Omental fat pad (tissue), 4 donors: ENCODE measurements around the gene PCDHGB5. TPM values are rescaled to one million over a fixed set of nuclear protein-coding genes. Genes with fewer than 3 reads are reported as not detected.
"Not testable (repeated sequence)": the region's sequence is repeated elsewhere in the genome, so short reads cannot be mapped to it uniquely, and the experiment has no call there.

ENCODE experiments used
- ATAC-seq: fragments of 150-250 bp; one replicate; pipeline ENCODE4 v1.9.1; 2016; ENCODE audit warnings: mild to moderate bottlenecking, moderate library complexity; ENCODE audit not compliant: low FRiP score
- DNase-seq: peaks from one replicate; pipeline ENCODE4 v3.0.0-alpha.2; 2019; ENCODE audit warnings: low spot score
- total RNA-seq, 4 donors: library from RNA; depleted of rRNA; stranded (reverse); fragments of >200 nt; gene quantifications; one replicate each; pipeline ENCODE4 v1.1.0, GENCODE V29; 2016
- TF ChIP-seq, protein P1 (sequence below), 3 donors: fragments of 450-650 bp; IDR thresholded peaks; one replicate each; pipeline ENCODE4 v1.5.1; 2016 to 2017; ENCODE audit warnings: antibody characterized with exemption in 3 of 3, mild to moderate bottlenecking in 3 of 3, moderate library complexity in 2 of 3

The PCDHGB5 gene
- total RNA-seq, 4 donors from 2014 or later, result 6.5 to 18.8 (median 8.9) TPM

DNA sequence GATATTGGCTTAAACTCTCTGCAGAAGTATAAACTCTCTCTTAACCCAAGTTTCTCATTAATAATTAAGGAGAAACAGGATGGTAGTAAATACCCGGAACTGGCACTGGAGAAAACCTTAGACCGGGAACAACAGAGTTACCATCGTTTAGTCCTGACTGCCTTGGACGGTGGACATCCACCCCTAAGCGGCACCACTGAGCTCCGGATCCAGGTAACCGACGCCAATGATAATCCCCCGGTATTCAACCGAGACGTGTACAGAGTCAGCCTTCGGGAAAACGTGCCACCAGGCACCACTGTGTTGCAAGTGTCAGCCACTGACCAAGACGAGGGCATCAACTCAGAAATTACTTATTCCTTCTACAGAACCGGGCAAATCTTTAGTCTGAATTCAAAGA lies 861 bp downstream of the PCDHGB5 start:
- TF ChIP-seq, protein P1, sequence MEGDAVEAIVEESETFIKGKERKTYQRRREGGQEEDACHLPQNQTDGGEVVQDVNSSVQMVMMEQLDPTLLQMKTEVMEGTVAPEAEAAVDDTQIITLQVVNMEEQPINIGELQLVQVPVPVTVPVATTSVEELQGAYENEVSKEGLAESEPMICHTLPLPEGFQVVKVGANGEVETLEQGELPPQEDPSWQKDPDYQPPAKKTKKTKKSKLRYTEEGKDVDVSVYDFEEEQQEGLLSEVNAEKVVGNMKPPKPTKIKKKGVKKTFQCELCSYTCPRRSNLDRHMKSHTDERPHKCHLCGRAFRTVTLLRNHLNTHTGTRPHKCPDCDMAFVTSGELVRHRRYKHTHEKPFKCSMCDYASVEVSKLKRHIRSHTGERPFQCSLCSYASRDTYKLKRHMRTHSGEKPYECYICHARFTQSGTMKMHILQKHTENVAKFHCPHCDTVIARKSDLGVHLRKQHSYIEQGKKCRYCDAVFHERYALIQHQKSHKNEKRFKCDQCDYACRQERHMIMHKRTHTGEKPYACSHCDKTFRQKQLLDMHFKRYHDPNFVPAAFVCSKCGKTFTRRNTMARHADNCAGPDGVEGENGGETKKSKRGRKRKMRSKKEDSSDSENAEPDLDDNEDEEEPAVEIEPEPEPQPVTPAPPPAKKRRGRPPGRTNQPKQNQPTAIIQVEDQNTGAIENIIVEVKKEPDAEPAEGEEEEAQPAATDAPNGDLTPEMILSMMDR (IDR thresholded peaks at IDR 0.05), result no peak
- ATAC-seq, result no peak
- DNase-seq, result no peak

DNA sequence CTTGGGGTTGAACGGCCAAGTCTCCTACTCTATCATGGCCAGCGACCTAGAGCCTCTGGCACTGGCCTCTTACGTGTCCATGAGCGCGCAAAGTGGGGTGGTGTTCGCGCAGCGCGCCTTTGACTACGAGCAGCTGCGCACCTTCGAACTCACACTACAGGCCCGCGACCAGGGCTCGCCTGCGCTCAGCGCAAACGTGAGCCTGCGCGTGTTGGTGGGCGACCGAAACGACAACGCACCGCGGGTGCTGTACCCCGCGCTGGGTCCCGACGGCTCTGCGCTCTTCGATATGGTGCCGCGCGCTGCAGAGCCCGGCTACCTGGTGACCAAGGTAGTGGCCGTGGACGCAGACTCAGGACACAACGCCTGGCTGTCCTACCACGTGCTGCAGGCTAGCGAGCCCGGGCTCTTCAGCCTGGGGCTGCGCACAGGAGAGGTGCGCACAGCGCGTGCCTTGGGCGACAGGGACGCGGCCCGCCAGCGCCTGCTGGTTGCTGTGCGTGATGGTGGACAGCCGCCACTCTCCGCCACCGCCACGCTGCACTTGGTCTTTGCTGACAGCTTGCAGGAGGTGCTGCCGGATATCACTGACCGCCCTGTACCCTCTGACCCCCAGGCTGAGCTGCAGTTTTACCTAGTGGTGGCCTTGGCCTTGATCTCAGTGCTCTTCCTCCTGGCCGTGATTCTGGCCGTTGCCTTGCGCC lies 2.0 kb downstream of the PCDHGB5 start:
- no peak for ATAC-seq

DNA sequence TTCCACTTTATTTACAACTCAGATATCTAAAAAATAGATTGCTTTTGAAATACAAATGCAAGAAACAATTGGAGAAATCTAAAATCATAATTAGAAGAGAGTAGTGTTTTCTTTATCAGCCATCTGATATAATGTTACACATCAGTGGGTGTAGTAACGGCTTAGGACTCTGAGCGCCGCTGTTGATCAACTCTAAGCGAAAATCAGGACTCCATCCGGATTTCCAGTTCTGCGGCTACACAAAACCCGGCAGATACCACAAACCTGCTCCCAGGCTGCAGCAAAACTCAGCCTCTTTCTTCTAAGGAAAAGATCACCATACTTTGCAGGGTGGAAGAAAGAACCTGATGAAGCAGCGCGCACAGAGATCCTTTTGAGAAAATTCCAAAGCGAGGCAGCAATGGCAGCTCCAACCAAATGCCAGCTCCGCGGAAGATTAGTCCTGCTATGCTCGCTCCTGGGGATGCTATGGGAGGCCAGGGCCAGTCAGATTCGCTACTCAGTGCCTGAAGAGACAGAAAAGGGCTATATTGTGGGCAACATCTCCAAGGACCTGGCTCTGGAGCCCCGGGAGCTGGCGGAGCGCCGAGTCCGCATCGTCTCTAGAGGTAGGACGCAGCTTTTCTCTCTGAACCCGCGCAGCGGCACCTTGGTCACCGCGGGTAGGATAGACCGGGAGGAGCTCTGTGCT lies 5.0 kb downstream of the PCDHGB5 start, which contains the start of gene PCDHGA9:
Gene PCDHGA9, plus strand, starts transcription at position 226 of the 691 bp plus-strand sequence. Its CDS starts 175 bp downstream, at position 401.
- ATAC-seq, result no peak
- TF ChIP-seq, protein P1 (IDR thresholded peaks at IDR 0.05), result no peak
- no peak for DNase-seq

More for the DNA sequence above, 2.0 kb downstream of the PCDHGB5 start:
- TF ChIP-seq, protein P1 (IDR thresholded peaks at IDR 0.05), result no peak
- DNase-seq, result no peak

DNA sequence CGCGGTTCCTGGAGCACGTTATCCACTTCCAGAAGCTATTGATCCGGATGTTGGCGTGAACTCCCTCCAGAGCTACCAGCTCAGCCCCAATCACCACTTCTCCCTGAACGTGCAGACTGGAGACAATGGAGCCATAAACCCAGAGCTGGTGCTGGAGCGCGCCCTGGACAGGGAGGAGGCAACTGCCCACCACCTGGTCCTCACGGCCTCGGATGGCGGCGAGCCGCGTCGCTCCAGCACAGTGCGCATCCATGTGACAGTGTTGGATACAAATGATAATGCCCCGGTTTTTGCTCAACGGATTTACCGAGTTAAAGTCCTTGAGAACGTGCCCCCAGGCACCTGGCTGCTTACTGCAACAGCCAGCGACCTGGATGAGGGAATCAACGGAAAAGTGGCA lies 5.6 kb downstream of the PCDHGB5 start:
- TF ChIP-seq, protein P1 (IDR thresholded peaks at IDR 0.05), result no peak
- DNase-seq (no peak), ATAC-seq (no peak)

DNA sequence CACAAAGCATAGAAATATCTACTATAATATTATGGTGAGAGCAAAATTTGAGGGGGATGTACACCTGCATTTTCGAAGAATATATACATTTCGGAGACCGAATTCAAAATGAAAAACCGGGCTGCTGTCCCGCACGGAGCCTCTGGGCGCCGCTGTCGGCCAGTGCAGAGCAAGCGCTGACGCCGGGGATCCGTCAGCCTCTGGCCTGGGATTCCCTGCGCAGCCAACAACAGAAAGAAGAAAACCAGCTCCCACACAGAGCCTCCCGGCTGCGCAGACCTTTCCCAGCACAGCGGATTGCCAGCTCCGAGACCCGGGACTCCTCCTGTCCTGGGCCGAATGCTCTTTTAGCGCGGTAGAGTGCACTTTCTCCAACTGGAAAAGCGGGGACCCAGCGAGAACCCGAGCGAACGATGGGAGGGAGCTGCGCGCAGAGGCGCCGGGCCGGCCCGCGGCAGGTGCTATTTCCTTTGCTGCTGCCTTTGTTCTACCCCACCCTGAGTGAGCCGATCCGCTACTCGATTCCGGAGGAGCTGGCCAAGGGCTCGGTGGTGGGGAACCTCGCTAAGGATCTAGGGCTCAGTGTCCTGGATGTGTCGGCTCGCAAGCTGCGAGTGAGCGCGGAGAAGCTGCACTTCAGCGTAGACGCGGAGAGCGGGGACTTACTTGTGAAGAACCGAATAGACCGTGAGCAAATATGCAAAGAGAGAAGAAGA lies 10.2 kb downstream of the PCDHGB5 start, which contains the start of gene PCDHGB6:
Gene PCDHGB6, plus strand, starts transcription at position 232 of the 716 bp plus-strand sequence. Its CDS starts 182 bp downstream, at position 414.
- DNase-seq, ATAC-seq: not testable (repeated sequence)

DNA sequence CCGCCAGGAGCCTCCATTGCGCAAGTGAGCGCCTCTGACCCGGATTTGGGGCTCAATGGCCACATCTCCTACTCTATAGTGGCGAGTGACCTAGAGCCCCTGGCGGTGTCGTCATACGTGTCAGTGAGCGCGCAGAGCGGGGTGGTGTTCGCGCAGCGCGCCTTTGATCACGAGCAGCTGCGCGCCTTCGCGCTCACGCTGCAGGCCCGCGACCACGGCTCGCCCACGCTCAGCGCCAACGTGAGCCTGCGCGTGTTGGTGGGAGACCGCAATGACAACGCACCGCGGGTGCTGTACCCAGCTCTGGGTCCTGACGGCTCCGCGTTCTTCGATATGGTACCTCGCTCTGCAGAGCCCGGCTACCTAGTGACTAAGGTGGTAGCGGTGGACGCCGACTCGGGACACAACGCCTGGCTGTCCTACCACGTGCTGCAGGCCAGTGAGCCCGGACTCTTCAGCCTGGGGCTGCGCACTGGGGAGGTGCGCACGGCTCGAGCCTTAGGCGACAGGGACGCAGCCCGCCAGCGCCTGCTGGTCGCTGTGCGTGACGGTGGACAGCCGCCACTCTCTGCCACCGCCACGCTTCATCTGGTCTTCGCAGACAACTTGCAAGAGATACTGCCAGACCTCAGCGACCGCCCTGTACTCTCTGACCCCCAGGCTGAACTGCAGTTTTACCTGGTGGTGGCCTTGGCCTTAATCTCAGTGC lies 12.0 kb downstream of the PCDHGB5 start:
- DNase-seq (no peak), ATAC-seq (no peak)

More for the DNA sequence above, 12.0 kb downstream of the PCDHGB5 start:
- TF ChIP-seq, protein P1 (IDR thresholded peaks at IDR 0.05), result no peak
